WERI-Rb-1 (cell line): ENCODE results near the gene TCN1.
"Not testable (repeated sequence)": the region's sequence is repeated elsewhere in the genome, so short reads cannot be mapped to it uniquely, and the experiment has no call there.

Experiments used
- DNase-seq: peaks from one replicate; pipeline ENCODE4 v3.0.0-alpha.2; 2020
- H3K27ac ChIP-seq: fragments of 250-450 bp; sonication (Bioruptor Pico); 2 replicates; pipeline ENCODE4 v1.5.1; 2020; ENCODE audit warnings: mild to moderate bottlenecking, moderate library complexity
- H3K27me3 ChIP-seq: fragments of 250-450 bp; sonication (Bioruptor Pico); 2 replicates; pipeline ENCODE4 v1.5.1; 2021; ENCODE audit warnings: mild to moderate bottlenecking, low read depth, moderate library complexity; ENCODE audit not compliant: insufficient read depth, severe bottlenecking
- H3K36me3 ChIP-seq: fragments of 250-450 bp; sonication (Bioruptor Pico); 2 replicates; pipeline ENCODE4 v1.5.1; 2020; ENCODE audit warnings: mild to moderate bottlenecking, moderate library complexity
- H3K4me3 ChIP-seq: 2 replicates; pipeline ENCODE4 v1.5.1; 2011; ENCODE audit warnings: low read depth, mild to moderate bottlenecking, control low read depth, low read length
- H3K9me3 ChIP-seq: fragments of 250-450 bp; sonication (Bioruptor Pico); 2 replicates; pipeline ENCODE4 v1.5.1; 2021; ENCODE audit warnings: mild to moderate bottlenecking, moderate library complexity; ENCODE audit not compliant: severe bottlenecking
- CTCF ChIP-seq: IDR thresholded peaks from 2 replicates; pipeline ENCODE4 v1.5.1; 2011; ENCODE audit warnings: low read depth, mild to moderate bottlenecking, control low read depth, inconsistent platforms, low read length

Gene TCN1

GRCh38 chr11:59854871-59855270 is 11.4 kb downstream of the TCN1 start:
- H3K36me3 ChIP-seq = no peaks in the 10 kb centered on the region
- no peaks in the 10 kb centered on the region for H3K9me3 ChIP-seq
- no peak overlapping the region for H3K4me3 ChIP-seq
- H3K27ac ChIP-seq = no peak overlapping the region
- no peaks in the 10 kb centered on the region for H3K27me3 ChIP-seq
- TF ChIP-seq CTCF = no peak
- no peak for DNase-seq

GRCh38 chr11:59851416-59851815 is 14.9 kb downstream of the TCN1 start:
- not testable (repeated sequence) for H3K36me3 ChIP-seq, H3K4me3 ChIP-seq, DNase-seq, H3K9me3 ChIP-seq, H3K27me3 ChIP-seq, H3K27ac ChIP-seq

GRCh38 chr11:59849551-59849950 is 16.7 kb downstream of the TCN1 start:
- not testable (repeated sequence) for DNase-seq, H3K36me3 ChIP-seq, H3K27ac ChIP-seq, H3K4me3 ChIP-seq, H3K9me3 ChIP-seq, H3K27me3 ChIP-seq

GRCh38 chr11:59849129-59849528 is 17.2 kb downstream of the TCN1 start:
- no peak overlapping the region for H3K27ac ChIP-seq
- DNase-seq = no peak
- H3K27me3 ChIP-seq = no peaks in the 10 kb centered on the region
- no peak overlapping the region for H3K4me3 ChIP-seq
- no peak for TF ChIP-seq CTCF
- H3K36me3 ChIP-seq = no peaks in the 10 kb centered on the region
- H3K9me3 ChIP-seq = no peaks in the 10 kb centered on the region

GRCh38 chr11:59848439-59848838 is 17.8 kb downstream of the TCN1 start:
- H3K27ac ChIP-seq, H3K4me3 ChIP-seq, H3K9me3 ChIP-seq, H3K36me3 ChIP-seq, H3K27me3 ChIP-seq, DNase-seq: not testable (repeated sequence)

- Histone ChIP-seq H3K4me3 (no peak overlapping the region), H3K9me3 (no peaks in the 10 kb centered on the region), H3K27me3 (no peaks in the 10 kb centered on the region), H3K36me3 (no peaks in the 10 kb centered on the region), H3K27ac (no peak overlapping the region)
- no peak for DNase-seq
- no peak for TF ChIP-seq CTCF
These were observed 18.7 kb downstream of the TCN1 start for GRCh38 chr11:59847626-59848025.

GRCh38 chr11:59846556-59846955 is 19.7 kb downstream of the TCN1 start:
- H3K27me3 ChIP-seq = no peaks in the 10 kb centered on the region

More at GRCh38 chr11:59846556-59846955, 19.7 kb downstream of the TCN1 start:
- no peak overlapping the region for H3K27ac ChIP-seq
- H3K4me3 ChIP-seq = no peak overlapping the region
- TF ChIP-seq CTCF = no peak
- no peak for DNase-seq
- no peaks in the 10 kb centered on the region for H3K36me3 ChIP-seq
- no peaks in the 10 kb centered on the region for H3K9me3 ChIP-seq
